Fibroblast of skin of scalp (primary cell): Measurements from ENCODE around the gene RNFT2.

ENCODE experiments used
- DNase-seq: peaks from one replicate; pipeline ENCODE4 v3.0.0-alpha.2; 2013

The RNFT2 gene

DNA sequence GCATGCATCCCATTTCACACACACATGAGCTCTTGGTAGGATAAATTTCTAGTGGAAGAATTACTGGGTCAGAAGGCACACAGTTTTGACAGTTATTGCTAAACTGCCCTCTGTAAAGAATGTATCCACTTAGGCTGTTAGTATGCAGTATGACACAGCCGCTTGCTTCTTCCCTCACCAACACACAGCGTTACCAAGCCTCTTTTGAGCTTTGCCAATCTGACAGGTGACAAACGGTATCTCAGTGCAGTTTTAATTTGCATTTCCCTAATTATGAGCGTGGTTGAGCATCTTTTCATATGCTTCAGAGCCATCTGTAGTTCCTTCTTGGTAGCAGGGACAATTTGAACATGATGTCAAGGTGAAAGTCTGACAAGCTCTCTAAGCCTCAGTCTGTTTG, 100.2 kb downstream of the RNFT2 start:
- no peak for DNase-seq

DNA sequence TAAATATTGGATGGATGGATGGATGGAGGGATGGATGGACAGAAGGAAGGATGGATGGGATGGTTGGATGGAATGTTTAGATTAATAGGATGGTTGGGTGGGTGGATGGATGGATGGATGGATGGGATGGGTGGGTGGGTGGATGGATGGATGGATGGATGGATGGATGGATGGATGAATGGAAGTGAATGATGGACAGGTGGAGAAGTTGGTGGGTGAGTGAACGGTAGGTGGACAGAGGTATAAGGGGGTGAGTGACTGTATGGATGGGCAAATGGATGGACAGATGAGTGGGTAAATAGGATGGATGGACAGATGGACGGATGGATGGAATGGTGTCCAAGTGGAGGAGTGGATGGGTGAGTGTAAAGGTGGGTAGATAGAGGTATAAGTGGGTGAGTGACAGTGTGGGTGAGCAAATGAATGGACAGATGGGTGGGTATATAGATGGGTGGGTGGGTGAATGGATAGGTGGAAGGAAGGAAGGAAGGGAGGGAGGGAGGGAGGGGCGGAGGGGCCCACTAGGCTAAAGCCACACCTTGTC, 101.2 kb downstream of the RNFT2 start:
- DNase-seq = no peak

DNA sequence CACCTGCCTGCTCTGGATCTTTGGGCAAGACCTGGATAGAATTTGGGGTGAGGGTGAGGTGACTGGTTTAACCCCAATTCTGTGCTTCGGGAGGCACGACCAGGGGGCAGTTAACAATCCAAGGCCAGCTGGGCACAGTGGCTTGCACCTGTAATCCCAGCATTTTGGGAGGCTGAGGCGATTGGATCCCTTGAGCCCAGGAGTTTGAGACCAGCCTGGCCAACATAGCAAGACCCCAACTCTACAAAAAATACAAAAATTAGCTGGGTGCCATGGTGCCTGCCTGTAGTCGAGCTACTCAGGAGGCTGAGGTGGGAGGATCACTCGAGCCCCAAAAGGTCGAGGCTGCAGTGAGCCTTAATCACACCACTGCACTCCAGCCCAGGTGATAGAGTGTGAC, 105.0 kb downstream of the RNFT2 start:
- DNase-seq = no peak

DNA sequence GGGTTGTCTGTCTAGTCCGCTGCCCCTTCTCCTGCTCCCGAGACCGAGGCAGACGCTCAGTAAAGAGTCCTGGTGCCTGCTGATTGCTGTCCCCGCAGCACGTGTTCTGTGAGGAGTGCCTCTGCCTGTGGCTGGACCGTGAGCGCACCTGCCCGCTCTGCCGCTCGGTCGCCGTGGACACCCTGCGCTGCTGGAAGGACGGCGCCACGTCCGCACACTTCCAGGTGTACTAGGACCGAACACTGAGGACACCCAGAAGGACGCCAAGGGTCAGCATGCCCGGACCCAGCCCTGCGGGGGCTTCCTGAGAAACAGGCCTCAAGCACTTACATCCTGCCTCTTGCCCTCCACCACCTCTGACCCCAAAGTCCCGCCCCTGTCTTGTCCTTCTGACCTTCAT, 111.1 kb downstream of the RNFT2 start:
- DNase-seq = no peak

DNA sequence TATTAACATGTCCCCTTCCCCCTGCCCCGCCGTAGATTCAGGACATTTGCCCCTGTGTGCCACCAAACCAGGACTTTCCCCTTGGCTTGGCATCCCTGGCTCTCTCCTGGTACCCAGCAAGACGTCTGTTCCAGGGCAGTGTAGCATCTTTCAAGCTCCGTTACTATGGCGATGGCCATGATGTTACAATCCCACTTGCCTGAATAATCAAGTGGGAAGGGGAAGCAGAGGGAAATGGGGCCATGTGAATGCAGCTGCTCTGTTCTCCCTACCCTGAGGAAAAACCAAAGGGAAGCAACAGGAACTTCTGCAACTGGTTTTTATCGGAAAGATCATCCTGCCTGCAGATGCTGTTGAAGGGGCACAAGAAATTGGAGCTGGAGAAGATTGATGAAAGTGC, 114.2 kb downstream of the RNFT2 start:
- DNase-seq = no peak

DNA sequence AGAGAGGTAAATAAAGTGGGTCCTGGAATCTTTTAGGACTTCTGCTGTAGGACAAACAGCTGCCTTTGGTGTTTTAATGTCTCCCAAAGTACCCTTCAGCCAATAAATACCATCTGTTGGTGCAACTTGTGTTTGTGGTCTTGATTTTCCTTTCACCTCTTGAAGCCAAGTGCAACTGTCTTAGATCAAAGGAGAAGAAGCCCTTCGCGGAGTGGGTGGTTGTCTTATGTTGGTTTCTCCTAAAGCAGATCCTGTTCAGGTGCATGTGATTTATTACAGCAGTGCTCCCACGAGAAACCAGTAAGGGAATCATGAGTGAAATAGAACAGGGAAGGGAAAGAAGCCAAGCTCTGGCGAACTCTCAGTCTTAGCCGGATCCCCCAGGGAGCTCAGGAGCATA, 115.4 kb downstream of the RNFT2 start:
- no peak for DNase-seq

DNA sequence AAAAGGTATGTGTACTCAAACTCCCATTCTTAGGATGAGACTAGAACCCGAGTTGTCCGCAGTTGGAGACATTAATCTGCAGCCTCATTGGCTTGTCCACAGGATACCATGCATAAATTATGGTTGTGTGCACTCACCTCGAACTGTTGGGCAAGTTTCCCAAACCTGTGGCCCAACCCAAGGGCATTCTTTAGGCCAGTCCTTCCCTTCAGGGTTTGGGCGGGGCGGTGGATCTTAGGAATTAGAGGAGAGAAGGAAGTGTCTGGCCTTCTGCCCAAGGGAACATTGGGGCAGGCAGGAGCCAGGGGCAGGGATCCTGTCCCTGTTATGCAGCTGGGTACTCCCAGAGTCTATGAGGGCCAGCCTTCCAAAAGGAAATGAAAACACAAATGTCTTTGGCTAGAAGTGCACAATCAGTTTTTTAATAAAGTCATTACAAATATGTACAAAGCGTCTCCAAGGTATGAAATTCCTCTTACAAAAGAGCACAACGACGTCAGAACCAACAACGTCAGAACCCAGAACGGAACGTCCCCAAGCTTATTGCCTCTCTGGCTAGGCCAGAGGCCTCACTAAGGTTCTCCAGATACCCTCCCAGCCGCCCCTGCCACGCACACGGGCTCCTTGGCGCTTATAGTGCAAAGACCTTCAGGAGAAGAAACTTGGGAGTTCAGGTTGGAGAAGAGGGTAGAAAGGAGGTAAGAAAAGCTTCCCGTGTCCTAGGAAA, 117.8 kb downstream of the RNFT2 start:
- no peak for DNase-seq

DNA sequence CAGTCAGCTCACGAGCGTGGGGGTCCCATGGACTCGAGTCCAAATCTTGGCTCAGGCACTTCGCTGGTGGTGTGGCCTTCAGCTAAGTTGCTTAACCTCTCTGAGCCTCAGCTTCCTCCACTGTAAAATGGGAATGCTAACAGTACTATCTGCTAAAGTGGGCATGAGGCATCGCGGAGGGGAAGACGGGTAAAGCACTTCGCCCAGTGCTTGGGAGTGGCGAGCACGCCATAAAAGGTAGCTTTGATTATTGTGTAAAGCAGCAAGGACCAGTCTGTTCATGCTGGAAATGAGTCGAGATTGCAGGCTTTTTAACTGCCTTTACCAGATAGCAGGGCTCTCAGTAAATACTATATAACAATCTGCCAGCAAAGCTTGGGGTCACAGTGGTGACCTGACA, 118.6 kb downstream of the RNFT2 start:
- no peak for DNase-seq

DNA sequence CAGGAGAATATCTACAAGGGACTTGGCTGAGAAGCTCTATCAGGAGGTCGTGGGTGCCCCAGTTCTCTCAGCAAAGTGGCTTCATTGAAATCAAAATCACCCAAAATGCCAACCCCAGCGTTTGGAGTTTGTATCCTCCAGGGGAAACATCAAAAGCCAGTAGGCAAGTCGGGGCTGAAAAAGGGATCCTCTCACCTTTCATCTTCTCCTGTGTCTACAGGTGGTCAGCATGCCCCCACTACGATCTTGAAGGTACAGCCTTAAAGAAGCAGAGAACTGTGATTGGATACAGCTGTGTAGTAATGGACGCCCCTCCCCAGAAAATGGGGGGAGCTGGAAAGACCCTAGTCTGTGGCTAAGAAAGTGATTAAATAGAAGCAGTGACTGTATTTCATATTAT, 121.0 kb downstream of the RNFT2 start:
- DNase-seq = no peak

DNA sequence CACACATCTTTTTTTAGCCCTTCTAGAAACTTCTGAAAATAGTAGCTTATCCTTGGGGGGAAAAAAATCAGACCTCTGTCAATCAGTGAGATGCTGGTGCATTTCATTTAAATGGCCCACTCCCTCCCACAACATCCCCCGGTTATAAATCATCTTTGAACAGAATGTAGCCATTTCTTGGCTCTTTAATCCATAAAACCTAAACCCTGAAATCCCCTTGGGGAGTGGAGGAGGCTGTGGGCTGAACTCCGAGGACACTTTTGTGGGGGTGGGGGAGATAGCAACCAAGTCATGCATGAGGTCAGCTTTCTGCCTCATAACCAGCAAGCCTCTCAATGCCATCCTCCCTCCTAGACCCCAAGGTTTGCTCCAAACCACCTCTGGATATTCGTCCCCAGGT, 122.1 kb downstream of the RNFT2 start:
- no peak for DNase-seq

DNA sequence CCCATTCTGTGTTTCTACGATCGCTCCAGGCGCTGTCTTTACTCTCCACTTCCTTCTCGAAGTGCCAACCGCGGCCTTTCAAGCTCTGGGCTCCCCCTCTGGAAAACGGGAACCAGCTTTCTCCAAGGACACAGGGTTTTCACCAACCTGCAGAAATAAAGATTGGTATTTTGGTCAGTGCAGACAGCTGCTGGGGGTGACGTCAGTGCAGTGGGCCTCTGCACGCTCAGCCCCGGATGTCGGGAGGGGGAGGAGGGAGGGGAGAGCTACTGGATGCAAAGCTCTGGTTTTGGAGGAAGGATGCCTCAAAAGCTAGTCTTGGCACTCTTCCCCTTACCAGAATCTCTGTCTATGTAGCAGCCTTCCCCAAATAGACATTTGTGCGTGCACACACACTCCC, 123.2 kb downstream of the RNFT2 start:
- DNase-seq = peak; percentile 86

DNA sequence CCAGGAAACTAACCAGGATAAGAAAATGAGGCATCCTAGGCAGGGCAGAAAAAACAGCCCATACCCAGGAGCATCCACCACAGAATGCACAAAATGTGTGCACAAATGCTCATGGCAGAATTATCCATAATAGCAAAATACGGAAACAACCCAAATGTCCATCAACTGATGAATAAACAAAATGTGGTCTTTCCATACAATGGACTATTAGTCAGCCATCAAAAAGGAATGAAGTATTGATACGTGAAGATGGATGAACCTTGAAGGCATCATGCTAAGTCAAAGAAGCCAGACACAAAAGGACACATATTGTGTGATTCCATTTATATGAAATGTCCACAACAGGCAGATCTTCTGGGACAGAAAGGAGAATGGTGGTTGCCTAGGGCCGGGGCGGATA, 124.1 kb downstream of the RNFT2 start:
- DNase-seq = no peak

DNA sequence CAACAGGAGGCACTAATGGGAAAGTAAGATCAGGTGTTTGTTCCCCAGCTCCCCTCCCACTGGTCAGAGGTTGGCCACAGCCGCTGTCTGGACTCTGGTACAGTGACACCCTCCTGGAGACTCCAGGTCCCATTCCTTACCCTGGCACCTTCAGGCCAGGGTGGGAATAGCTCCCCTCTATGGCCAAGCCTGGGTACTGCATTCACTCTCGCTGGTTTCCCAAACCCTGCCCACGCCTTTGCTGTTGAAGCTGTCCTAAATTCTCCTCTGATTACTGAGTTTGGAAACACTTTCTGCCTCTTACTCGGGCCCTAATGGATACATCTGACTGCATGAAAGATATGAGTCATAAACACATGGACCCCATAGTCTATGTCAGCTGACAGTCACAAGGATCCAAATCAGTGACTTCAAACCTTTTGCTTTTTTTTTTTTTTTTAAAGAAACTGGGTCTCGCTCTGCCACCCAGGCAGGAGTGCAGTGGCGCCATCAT, 125.2 kb downstream of the RNFT2 start:
- peak; percentile 40 for DNase-seq

DNA sequence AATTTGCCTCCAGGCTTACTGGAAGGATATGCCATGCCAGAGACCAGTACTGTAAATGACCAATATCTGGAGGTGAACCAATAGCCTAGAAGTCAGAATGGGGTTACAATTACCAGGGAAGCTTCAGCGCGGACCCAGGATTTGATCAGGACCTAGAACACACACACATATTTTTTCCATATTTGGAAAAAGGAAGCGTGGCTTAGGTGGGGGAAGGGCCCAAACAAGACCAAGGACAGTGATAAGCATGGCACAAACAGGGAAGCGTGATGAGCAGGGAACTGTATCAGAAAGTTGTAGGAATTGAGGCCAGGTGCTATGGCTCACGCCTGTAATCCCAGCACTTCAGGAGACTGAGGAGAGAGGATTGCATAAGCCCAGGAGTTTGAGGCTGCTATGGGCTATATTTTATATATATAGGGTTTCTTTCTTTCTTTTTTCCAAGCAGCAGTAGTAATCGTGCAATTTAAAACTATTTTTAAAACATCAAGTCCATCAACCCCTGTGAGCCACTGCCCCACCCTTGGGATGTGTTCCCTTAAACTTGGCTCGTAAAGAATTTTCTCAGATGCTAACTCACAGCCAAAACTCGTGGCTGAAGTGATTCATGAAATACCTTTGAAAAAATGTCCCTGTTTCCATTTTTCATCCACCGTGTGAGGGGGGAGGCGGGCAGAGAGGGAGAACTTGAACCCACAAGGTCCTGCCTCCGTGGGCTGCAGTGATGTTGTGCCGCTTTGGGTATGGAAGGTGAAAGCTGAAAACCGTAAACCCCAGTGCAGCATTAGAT, 126.5 kb downstream of the RNFT2 start:
- peak; percentile 89 for DNase-seq

DNA sequence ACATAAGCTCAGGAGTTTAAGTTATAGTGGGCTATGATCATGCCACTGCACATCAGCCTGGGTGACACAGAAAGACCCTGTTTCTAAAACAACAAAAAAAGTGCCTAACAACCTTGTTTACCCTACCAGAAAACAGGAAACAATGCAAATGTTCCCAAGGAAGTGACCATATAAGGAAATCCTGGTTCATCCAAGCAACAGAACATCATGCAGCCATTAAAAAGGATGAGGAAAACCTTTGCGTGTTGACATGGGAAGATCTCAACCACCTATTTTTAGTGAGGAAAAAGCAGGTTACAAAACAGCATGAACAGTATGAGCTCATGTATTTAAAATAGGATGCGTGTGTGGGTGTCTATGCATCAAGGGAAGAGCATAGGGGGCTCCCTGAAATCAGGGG, 129.4 kb downstream of the RNFT2 start:
- no peak for DNase-seq

DNA sequence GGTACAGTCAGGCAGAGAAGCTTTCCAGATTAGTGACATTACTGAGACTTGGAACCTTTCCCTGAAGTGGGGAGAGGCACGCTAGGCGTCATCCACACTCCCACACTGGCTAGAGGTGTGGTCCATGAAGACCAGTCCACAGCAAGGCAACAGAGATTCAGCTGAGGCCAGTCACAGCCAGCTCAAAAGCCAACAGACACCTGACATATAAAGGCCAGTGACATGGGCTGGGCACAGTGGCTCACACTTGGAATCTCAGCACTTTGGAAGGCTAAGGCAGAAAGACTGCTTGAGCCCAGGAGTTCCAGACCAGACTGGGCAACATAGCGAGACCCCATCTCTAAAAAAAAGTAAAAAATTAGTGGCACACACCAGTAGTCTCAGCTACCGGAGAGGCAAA, 132.2 kb downstream of the RNFT2 start:
- DNase-seq = no peak

DNA sequence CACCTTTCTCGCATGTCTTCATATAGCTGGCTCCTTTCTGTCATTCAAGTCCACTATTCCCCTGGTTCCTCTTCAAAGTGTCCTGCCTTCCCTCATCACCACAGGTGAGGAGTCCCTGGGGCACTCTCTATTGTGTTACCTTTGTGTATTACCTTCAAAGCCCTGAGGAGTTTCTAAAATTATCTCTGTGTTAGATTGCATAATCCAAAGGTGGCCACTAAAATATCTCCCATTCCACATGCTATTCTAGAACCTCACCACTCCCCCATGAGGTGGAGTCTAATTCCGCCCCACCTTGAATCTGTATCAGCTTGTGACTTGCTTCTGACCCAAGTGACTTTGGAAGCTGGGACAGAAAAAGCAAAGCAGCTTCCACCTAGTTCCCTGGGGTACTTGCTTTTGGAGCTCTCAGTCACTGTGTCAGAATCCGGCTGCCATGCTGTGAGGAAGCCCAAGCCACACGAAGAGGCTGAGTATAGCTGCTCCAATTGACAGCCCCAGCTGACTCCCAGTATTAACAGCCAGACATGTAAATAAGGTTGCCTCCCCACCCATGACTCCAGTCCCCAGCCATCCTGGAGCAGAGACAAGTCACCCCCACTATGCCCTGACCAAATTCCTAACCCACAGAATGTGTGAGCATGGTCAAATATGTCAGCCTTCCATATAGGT, 136.3 kb downstream of the RNFT2 start:
- no peak for DNase-seq

DNA sequence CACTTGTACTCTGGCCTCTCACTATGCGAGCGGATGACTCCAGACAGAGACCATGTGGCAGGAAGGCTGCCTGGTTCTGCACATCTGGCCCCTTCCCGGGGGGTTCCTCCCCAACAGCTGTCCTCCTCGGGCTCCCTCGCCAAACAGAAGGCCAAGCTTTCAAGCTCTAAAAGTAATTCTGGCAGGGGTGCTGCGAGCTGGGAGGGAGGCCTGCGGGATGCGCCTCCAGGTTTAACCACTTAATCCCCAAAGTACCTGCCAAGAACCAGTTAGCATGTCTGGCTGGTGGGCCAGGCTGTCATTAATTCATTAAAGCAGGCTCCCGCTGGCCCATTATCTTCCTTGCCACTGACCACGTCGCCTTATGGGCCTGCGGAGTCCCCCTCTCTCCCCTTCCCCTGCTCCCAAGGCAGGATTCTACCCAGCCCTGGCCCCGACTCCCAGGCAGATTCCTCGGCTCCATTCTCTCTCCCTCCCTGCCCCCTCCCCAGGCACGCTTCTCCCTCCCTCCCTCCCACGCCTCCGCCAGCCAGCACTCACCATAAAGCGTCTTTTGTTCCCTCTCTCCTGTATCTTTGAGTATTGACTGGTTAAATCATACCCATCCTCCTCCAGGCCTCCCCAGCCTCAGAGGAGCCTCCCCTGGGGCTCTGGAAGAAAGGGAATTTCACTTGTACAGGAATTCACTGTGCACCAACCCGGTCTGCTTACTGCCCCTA, 138.2 kb downstream of the RNFT2 start:
- DNase-seq = no peak

DNA sequence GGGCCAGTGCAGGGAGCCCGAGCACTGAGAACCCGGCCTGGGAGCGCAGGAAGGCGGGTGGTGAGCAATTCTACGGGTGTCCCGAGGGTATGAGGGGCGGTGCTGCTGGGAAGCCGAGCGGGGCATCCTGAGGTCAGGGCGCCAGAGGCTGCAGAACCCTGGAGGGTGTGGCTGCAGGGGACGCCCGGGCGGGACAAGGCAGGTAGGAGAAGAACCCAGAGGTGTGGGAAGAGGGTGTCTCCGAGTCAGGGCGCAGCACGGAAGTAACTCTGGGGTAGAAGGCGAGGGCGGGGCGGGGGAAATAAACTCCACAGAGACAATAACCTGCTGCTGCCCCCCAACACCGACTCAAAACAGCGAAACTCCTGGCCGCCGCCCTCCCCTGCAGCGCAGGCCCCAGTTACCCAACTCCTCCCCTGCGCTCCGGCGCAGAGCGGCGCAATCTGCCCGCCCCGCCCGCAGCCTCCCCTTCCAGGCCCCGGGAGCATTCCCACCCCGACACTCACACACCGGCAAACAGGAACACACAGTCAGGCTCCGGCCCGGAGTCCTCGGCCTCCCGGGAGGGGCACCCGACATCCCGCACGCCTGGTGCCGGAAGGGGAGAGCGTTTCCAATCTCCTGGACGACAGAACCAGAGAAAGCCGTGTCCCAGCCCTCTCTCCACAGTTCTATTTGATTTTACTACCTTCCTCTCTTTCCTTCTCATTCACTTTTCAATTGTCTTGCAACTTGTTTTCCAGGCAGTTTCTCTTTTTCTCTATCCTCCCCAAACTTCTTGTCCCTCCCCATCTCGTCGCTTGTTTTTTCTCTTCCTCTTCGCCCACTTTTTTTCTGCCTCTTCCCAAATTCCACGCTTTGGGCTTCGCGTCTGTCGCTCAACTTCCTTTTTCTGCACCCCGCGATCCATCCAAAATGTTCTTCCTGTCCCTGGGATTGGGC, 140.7 kb downstream of the RNFT2 start:
- DNase-seq = no peak

DNA sequence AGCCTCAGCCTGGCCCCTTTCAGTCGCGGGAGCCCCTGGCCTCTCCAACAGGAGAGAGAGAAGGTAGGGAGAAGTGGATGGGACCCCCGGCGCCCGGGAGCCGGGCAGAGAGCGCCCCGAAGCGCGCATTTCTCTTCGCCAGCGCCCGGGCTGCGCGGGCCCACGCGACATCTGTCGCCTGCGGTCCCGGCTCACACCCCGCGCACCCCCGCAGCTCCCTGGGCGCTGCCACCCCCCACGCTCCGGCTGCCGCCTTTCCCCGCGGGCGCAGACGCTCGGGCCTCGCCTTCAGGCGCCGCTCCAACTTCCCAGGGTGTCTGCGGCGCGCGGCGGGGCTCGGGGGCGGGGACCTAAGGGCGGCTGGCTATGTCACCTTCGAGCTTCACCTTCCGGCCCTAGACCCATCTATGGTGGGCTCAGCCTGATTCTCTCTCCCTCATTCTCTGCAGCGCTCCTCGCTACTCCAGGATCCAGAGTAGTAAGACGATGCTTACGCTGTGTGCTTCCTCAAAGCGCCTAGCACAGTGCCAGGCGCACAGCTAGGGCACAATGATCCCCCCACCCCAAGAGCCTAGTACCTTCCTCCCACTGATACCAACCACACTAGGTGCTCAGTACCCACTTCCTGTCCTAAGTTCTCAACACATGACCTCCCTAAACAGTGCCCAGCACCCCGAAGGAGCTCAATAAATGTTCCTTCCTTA, 141.5 kb downstream of the RNFT2 start:
- no peak for DNase-seq
